H9 (cell line): ENCODE results near the gene ZNF385B. TPM values are rescaled to one million over a fixed set of nuclear protein-coding genes. Genes with fewer than 3 reads are reported as not detected.

ENCODE experiments used
- DNase-seq: peaks from one replicate; pipeline ENCODE4 v3.0.0-alpha.2; 2017
- H2AFZ ChIP-seq: one replicate; pipeline ENCODE4 v1.6.1; 2013; ENCODE audit warnings: mild to moderate bottlenecking, low read length, control low read depth, moderate library complexity
- H2AK5ac ChIP-seq: 2 replicates; pipeline ENCODE4 v1.6.1; 2013; ENCODE audit warnings: low read length, control low read depth, mixed read lengths; ENCODE audit not compliant: insufficient read length
- H2BK120ac ChIP-seq: one replicate; pipeline ENCODE4 v1.6.1; 2013; ENCODE audit warnings: low read depth, mild to moderate bottlenecking, low read length, control low read depth, inconsistent platforms; ENCODE audit not compliant: poor library complexity, severe bottlenecking
- H2BK12ac ChIP-seq: 2 replicates; pipeline ENCODE4 v1.6.1; 2013; ENCODE audit warnings: low read length, control low read depth, mixed read lengths, low read depth; ENCODE audit not compliant: insufficient read length
- H2BK15ac ChIP-seq: 2 replicates; pipeline ENCODE4 v1.6.1; 2013; ENCODE audit warnings: low read depth, low read length, control low read depth
- H2BK20ac ChIP-seq: one replicate; pipeline ENCODE4 v1.6.1; 2013; ENCODE audit warnings: low read depth, mild to moderate bottlenecking, low read length, control low read depth, inconsistent platforms; ENCODE audit not compliant: poor library complexity, severe bottlenecking
- H2BK5ac ChIP-seq: 2 replicates; pipeline ENCODE4 v1.6.1; 2013; ENCODE audit warnings: low read length, control low read depth, mixed read lengths; ENCODE audit not compliant: insufficient read length
- H3K14ac ChIP-seq: 2 replicates; pipeline ENCODE4 v1.6.1; 2013; ENCODE audit warnings: low read length, control low read depth; ENCODE audit not compliant: insufficient read depth
- H3K18ac ChIP-seq: 2 replicates; pipeline ENCODE4 v1.6.1; 2013; ENCODE audit warnings: low read depth, mild to moderate bottlenecking, mixed read lengths, low read length, control low read depth; ENCODE audit not compliant: insufficient read length
- H3K23ac ChIP-seq: 2 replicates; pipeline ENCODE4 v1.6.1; 2013; ENCODE audit warnings: low read length, control low read depth, mixed read lengths, low read depth; ENCODE audit not compliant: insufficient read length
- H3K23me2 ChIP-seq: 2 replicates; pipeline ENCODE4 v1.6.1; 2013; ENCODE audit warnings: low read depth, mild to moderate bottlenecking, mixed read lengths, low read length, control low read depth; ENCODE audit not compliant: insufficient read length, poor library complexity, severe bottlenecking
- H3K27ac ChIP-seq: 2 replicates; pipeline ENCODE4 v1.5.1; 2013; ENCODE audit warnings: low read length, control low read depth, mixed read lengths, low read depth; ENCODE audit not compliant: insufficient read length
- H3K27me3 ChIP-seq: 2 replicates; pipeline ENCODE4 v1.6.1; 2013; ENCODE audit warnings: low read length, control low read depth, inconsistent platforms; ENCODE audit not compliant: insufficient read depth
- H3K4ac ChIP-seq: 2 replicates; pipeline ENCODE4 v1.6.1; 2013; ENCODE audit warnings: low read depth, mild to moderate bottlenecking, control low read depth, inconsistent platforms, low read length, moderate library complexity
- H3K4me1 ChIP-seq: 2 replicates; pipeline ENCODE4 v1.6.1; 2013; ENCODE audit warnings: low read length, control low read depth, inconsistent platforms; ENCODE audit not compliant: insufficient read depth
- H3K4me2 ChIP-seq: 2 replicates; pipeline ENCODE4 v1.6.1; 2013; ENCODE audit warnings: low read length, control low read depth, mixed read lengths; ENCODE audit not compliant: insufficient read length, insufficient read depth
- H3K56ac ChIP-seq: 2 replicates; pipeline ENCODE4 v1.6.1; 2013; ENCODE audit warnings: low read depth, mild to moderate bottlenecking, mixed read lengths, low read length, control low read depth; ENCODE audit not compliant: insufficient read length
- H3K79me1 ChIP-seq: 2 replicates; pipeline ENCODE4 v1.6.1; 2013; ENCODE audit warnings: low read depth, mild to moderate bottlenecking, moderate library complexity, low read length, control low read depth, inconsistent platforms; ENCODE audit not compliant: insufficient read depth, poor library complexity, severe bottlenecking
- H3K79me2 ChIP-seq: 2 replicates; pipeline ENCODE4 v1.6.1; 2013; ENCODE audit warnings: low read length, control low read depth, inconsistent platforms; ENCODE audit not compliant: insufficient read depth
- H3K9ac ChIP-seq: 2 replicates; pipeline ENCODE4 v1.6.1; 2013; ENCODE audit warnings: low read length, control low read depth, mixed read lengths; ENCODE audit not compliant: insufficient read length; ENCODE audit errors: extremely low read depth
- H3K9me3 ChIP-seq: one replicate; pipeline ENCODE4 v1.6.1; 2013; ENCODE audit warnings: low read depth, low read length, inconsistent platforms; ENCODE audit not compliant: control insufficient read depth
- H3T11ph ChIP-seq: one replicate; pipeline ENCODE4 v1.6.1; 2013; ENCODE audit warnings: mild to moderate bottlenecking, low read length, control low read depth, inconsistent platforms
- H4K20me1 ChIP-seq: one replicate; pipeline ENCODE4 v1.6.1; 2013; ENCODE audit not compliant: control insufficient read depth, insufficient read length, insufficient read depth
- H4K5ac ChIP-seq: 2 replicates; pipeline ENCODE4 v1.6.1; 2013; ENCODE audit warnings: low read depth, mild to moderate bottlenecking, mixed read lengths, low read length, control low read depth; ENCODE audit not compliant: insufficient read length
- H4K8ac ChIP-seq: replicated peaks from 2 replicates; pipeline ENCODE4 v1.6.1; 2013; ENCODE audit warnings: low read length, control low read depth, mixed read lengths, low read depth; ENCODE audit not compliant: insufficient read length
- H4K91ac ChIP-seq: 2 replicates; pipeline ENCODE4 v1.6.1; 2013; ENCODE audit warnings: low read depth, mild to moderate bottlenecking, moderate library complexity, mixed read lengths, low read length, control low read depth; ENCODE audit not compliant: insufficient read length
- H3K27ac Mint-ChIP-seq, 3 experiments: 2 replicates in 2 of 3; 3 replicates in 1 of 3; pipeline ENCODE4 v1.8.0; 2020 to 2021; ENCODE audit warnings: mixed read lengths in 3 of 3, mild to moderate bottlenecking in 1 of 3, moderate library complexity in 1 of 3
- H3K27me3 Mint-ChIP-seq: 2 replicates; pipeline ENCODE4 v1.8.0; 2021; ENCODE audit warnings: low read depth, mild to moderate bottlenecking, moderate library complexity, mixed read lengths
- H3K36me3 Mint-ChIP-seq, 3 experiments: 2 replicates in 2 of 3; 3 replicates in 1 of 3; pipeline ENCODE4 v1.8.0; 2020 to 2021; ENCODE audit warnings: low read depth in 3 of 3, mixed read lengths in 3 of 3; ENCODE audit not compliant: insufficient read depth in 1 of 3
- H3K4me1 Mint-ChIP-seq, 2 experiments: 2 replicates each; pipeline ENCODE4 v1.8.0; 2020; ENCODE audit warnings: mixed read lengths in 2 of 2
- H3K4me3 Mint-ChIP-seq, 2 experiments: 2 replicates in 1 of 2; 3 replicates in 1 of 2; pipeline ENCODE4 v1.8.0; 2020 to 2021; ENCODE audit warnings: mild to moderate bottlenecking in 2 of 2, mixed read lengths in 2 of 2, moderate library complexity in 1 of 2
- H3K9me3 Mint-ChIP-seq, 2 experiments: 2 replicates in 1 of 2; 3 replicates in 1 of 2; pipeline ENCODE4 v1.8.0; 2020; ENCODE audit warnings: mild to moderate bottlenecking in 2 of 2, mixed read lengths in 2 of 2, moderate library complexity in 1 of 2
- CTCF ChIP-seq: fragments of 200-600 bp; sonication (generic); conservative IDR thresholded peaks from 3 replicates; pipeline ENCODE4 v1.8.0; 2021; ENCODE audit warnings: antibody characterized with exemption, mild to moderate bottlenecking
- WGBS: extraction: QIAGEN DNeasy Blood & Tissue Kit; methylation state at CpG from one replicate; pipeline ENCODE4 v1.1.7; 2013; ENCODE audit warnings: missing lambda C conversion rate, low lambda C conversion rate, mixed read lengths; ENCODE audit not compliant: insufficient read length; ENCODE audit errors: extremely low coverage; 5-methylcytosine and 5-hydroxymethylcytosine counted together
- total RNA-seq: library from RNA; stranded (reverse); gene quantifications from 2 replicates; pipeline ENCODE4 v1.2.1, GENCODE V29; 2021

The ZNF385B gene
- total RNA-seq, 1 experiment from 2014 or later: 2.1 TPM

GRCh38 chr2:179546656-179547055, 314.8 kb downstream of the ZNF385B start:
- no peak overlapping the region for H2BK120ac ChIP-seq
- H2AFZ ChIP-seq: no peak overlapping the region
- no peak overlapping the region for H3K27ac Mint-ChIP-seq
- H3T11ph ChIP-seq: no peak overlapping the region
- H3K4me1 Mint-ChIP-seq: peaks cover 43 to 50% of the 10 kb centered on the region in 2 experiments
- TF ChIP-seq CTCF: no peak
- no peak overlapping the region for H2AK5ac ChIP-seq
- no peak overlapping the region; the same call in 1 of the 2 replicates for H3K14ac ChIP-seq
- H3K4me3 Mint-ChIP-seq: no peak overlapping the region
- no peaks in the 10 kb centered on the region for H3K9me3 ChIP-seq
- H4K5ac ChIP-seq: no peak overlapping the region
- H3K23me2 ChIP-seq: no peaks in the 10 kb centered on the region
- no CpG with 5 or more reads among the region's 2 CpGs for WGBS
- no peak overlapping the region for H3K4me2 ChIP-seq
- no peak overlapping the region for H2BK15ac ChIP-seq
- H3K4ac ChIP-seq: no peak overlapping the region
- no peak overlapping the region for H3K56ac ChIP-seq
- H3K79me1 ChIP-seq: no peaks in the 10 kb centered on the region
- no peaks in the 10 kb centered on the region for H3K27me3 ChIP-seq
- no peak overlapping the region for H2BK12ac ChIP-seq
- no peak overlapping the region for H3K9ac ChIP-seq
- no peak overlapping the region for H2BK5ac ChIP-seq
- H4K8ac ChIP-seq: no peak overlapping the region
- H3K18ac ChIP-seq: no peak overlapping the region
- H2BK20ac ChIP-seq: no peak overlapping the region
- H3K36me3 Mint-ChIP-seq: peaks cover 0 to 15% (median 0%) of the 10 kb centered on the region in 3 experiments; a peak in 2 of 7 replicates
- no peak for DNase-seq
- H3K79me2 ChIP-seq: no peaks in the 10 kb centered on the region
- no peak overlapping the region for H3K27ac ChIP-seq
- H4K91ac ChIP-seq: no peak overlapping the region
- no peaks in the 10 kb centered on the region for H4K20me1 ChIP-seq
- peaks cover 5% of the 10 kb centered on the region; the same call in 1 of the 2 replicates for H3K4me1 ChIP-seq
- peaks cover 40% of the 10 kb centered on the region for H3K27me3 Mint-ChIP-seq
- peaks cover 0 to 5% of the 10 kb centered on the region in 2 experiments; a peak in 3 of 5 replicates for H3K9me3 Mint-ChIP-seq
- H3K23ac ChIP-seq: no peak overlapping the region
